ENCODE data around the gene PLA2G6. TPM values are rescaled to one million over a fixed set of nuclear protein-coding genes. Genes with fewer than 3 reads are reported as not detected.

PLA2G6 gene
- total RNA-seq, 2 experiments from 2014 or later = 94.6 to 103 TPM

GRCh38 chr22:38220653-38221386 lies 39.2 kb upstream of the PLA2G6 start:
- no peaks in the 10 kb centered on the region for H3K9me3 Mint-ChIP-seq
- H3K27me3 Mint-ChIP-seq = no peaks in the 10 kb centered on the region
- peaks cover 7% of the 10 kb centered on the region for H3K36me3 Mint-ChIP-seq
- peaks cover 7% of the 10 kb centered on the region for H3K4me1 Mint-ChIP-seq
- H3K27ac Mint-ChIP-seq = no peak overlapping the region
- POLR2A ChIA-PET = no interaction called here
- ATAC-seq (ENCODE audit: low read depth) (no peak), DNase-seq (no peak)
- no peak overlapping the region for H3K4me3 Mint-ChIP-seq

DNA sequence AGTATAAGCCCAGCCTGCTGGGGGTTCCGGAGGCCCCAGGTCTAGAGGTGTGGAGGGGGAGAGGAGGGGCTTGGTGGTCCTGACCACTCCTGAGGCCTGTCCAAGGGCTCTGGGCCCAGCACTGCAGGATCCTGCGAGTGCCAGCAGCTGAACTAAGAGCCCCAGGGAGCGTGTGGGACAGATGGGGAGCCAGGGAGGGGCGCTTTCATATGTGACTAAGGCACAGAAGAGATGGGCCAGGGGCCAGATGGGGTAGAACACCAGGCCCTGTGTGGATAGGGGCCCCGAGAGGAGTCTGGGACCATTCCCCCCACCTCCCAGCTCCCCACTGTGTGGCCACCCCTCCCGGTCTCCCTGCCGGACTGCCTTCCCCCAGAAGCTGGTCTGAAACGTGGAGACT lies 38.5 kb upstream of the PLA2G6 start:
- DNase-seq = no peak
- H3K36me3 Mint-ChIP-seq = peaks cover 7% of the 10 kb centered on the region
- no peak overlapping the region for H3K27ac Mint-ChIP-seq
- no peak overlapping the region for H3K4me3 Mint-ChIP-seq
- peaks cover 7% of the 10 kb centered on the region for H3K4me1 Mint-ChIP-seq
- ATAC-seq (ENCODE audit: low read depth) = no peak
- H3K27me3 Mint-ChIP-seq = no peaks in the 10 kb centered on the region
- POLR2A ChIA-PET = no interaction called here
- no peaks in the 10 kb centered on the region for H3K9me3 Mint-ChIP-seq

- POLR2A ChIA-PET = interaction anchor here (0.5 kb wide), 1 partner anchor 13 kb away, joined by 4 read pairs; no protein-coding TSS in a partner anchor
Measured at GRCh38 chr22:38219632-38220031, 38.0 kb upstream of the PLA2G6 start.

GRCh38 chr22:38218661-38219622 lies 37.3 kb upstream of the PLA2G6 start:
- H3K9me3 Mint-ChIP-seq = no peaks in the 10 kb centered on the region
- POLR2A ChIA-PET = interaction anchor here (0.5 kb wide), 1 partner anchor 13 kb away, joined by 4 read pairs; no protein-coding TSS in a partner anchor
- peaks cover 7% of the 10 kb centered on the region for H3K36me3 Mint-ChIP-seq
- H3K4me3 Mint-ChIP-seq = no peak overlapping the region
- no peaks in the 10 kb centered on the region for H3K27me3 Mint-ChIP-seq
- no peak overlapping the region for H3K27ac Mint-ChIP-seq
- H3K4me1 Mint-ChIP-seq = peaks cover 7% of the 10 kb centered on the region
- no peak for ATAC-seq (ENCODE audit: low read depth)
- no peak for DNase-seq

More at GRCh38 chr22:38219632-38220031, 38.0 kb upstream of the PLA2G6 start:
- Mint-ChIP-seq H3K9me3 (no peaks in the 10 kb centered on the region), H3K4me3 (no peak overlapping the region), H3K27ac (no peak overlapping the region), H3K36me3 (peaks cover 7% of the 10 kb centered on the region), H3K27me3 (no peaks in the 10 kb centered on the region), H3K4me1 (peaks cover 7% of the 10 kb centered on the region)
- DNase-seq (no peak), ATAC-seq (ENCODE audit: low read depth) (no peak)

DNA sequence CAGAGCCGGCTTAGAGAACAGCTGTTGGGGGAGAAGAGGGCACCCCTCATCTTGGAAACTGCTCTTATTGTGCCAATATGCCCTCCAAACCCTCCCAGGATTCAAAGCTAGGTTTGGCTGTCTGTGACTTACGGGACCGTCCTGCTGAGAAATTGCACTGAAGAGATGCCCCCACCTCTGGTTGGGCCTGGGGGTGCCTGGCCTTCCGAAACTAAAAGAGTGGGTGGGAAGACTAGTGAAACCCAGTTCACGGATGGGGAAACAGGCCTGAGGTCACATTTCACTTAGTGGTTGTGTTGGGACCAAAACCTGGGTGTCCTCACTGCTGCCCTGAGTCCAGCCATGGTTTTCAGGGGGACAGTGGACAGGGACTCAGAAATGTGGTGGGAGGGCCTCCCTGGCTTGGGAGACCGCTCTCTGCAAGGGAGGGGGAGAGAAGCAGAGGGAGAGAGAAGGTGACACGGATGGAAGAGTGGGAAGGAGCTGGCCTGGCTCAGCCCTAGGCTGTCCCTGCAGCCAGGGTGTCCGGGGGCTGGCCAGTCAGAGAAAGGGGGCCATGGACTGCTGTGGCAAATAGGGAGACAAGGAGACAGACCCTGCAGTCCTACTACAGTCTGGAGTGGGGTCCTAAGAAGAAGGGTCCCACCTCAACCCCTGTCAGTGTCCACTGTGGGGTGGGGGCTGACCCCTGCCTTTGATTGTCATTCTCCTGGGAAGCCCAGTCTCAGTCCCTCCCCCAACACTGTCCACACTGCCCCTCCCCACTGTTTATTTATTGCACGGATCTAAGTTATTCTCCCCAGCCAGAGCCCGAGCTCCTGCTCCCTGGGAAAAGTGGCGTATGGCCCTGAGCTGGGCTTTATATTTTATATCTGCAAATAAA lies 33.8 kb upstream of the PLA2G6 start:
- H3K4me3 Mint-ChIP-seq = peak overlapping the region; percentile 25
- POLR2A ChIA-PET = no interaction called here
- ATAC-seq (ENCODE audit: low read depth) = no peak

DNA sequence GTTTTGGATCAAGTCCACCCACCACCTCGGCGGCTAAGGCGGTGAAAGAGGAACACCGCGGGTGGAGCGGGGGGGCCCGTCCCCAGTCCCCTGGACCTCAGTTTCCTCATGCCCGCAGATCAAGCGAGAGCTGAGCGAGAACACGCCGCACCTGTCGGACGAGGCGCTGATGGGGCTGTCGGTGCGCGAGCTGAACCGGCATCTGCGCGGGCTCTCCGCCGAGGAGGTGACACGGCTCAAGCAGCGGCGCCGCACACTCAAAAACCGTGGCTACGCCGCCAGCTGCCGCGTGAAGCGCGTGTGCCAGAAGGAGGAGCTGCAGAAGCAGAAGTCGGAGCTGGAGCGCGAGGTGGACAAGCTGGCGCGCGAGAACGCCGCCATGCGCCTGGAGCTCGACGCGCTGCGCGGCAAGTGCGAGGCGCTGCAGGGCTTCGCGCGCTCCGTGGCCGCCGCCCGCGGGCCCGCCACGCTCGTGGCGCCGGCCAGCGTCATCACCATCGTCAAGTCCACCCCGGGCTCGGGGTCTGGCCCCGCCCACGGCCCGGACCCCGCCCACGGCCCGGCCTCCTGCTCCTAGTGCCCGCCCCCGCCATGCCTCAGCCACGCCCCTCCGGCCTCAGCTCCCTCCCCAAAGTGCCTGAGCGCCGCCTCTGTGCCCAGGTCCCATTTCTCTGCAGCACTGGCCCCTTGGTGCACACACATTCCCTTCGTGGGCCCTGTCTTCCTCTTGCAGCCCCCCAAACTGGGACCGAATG lies 32.8 kb upstream of the PLA2G6 start:
- peaks cover 15% of the 10 kb centered on the region for H3K4me1 Mint-ChIP-seq
- H3K4me3 Mint-ChIP-seq = peak overlapping the region; percentile 25
- H3K9me3 Mint-ChIP-seq = no peaks in the 10 kb centered on the region
- no peaks in the 10 kb centered on the region for H3K27me3 Mint-ChIP-seq
- H3K36me3 Mint-ChIP-seq = peaks cover 11% of the 10 kb centered on the region
- no peak overlapping the region for H3K27ac Mint-ChIP-seq
- ATAC-seq (ENCODE audit: low read depth) (peak; percentile 61), DNase-seq (peak; percentile 72)
- POLR2A ChIA-PET = interaction anchor here (0.6 kb wide), 1 partner anchor 1704 kb away, joined by 3 read pairs; no protein-coding TSS in a partner anchor

More for the DNA sequence above, 33.8 kb upstream of the PLA2G6 start:
- H3K27ac Mint-ChIP-seq = peak overlapping the region; percentile 38
- H3K36me3 Mint-ChIP-seq = peaks cover 11% of the 10 kb centered on the region
- H3K27me3 Mint-ChIP-seq = no peaks in the 10 kb centered on the region
- no peak for DNase-seq
- no peaks in the 10 kb centered on the region for H3K9me3 Mint-ChIP-seq
- H3K4me1 Mint-ChIP-seq = peaks cover 13% of the 10 kb centered on the region

DNA sequence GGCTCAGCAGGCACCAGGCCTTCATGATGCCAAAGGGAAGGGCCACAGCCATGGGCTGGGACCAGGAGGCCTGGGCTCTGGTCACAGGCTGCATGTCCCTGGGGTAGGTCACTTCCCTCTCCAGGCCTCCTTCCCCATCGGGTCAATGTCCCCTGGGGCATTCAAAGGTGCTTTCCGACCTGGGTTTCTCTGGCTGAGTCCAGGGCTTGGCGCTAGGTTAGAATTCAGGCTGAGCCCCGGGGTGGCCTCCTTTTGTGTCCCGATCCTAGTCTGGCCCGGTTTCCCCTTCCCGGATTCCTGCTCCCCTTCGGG lies 32.3 kb upstream of the PLA2G6 start:
- POLR2A ChIA-PET = interaction anchor here (0.6 kb wide), 1 partner anchor 1703 kb away, joined by 3 read pairs; no protein-coding TSS in a partner anchor
- Mint-ChIP-seq H3K27ac (no peak overlapping the region), H3K27me3 (no peaks in the 10 kb centered on the region), H3K36me3 (peaks cover 11% of the 10 kb centered on the region), H3K4me1 (peaks cover 12% of the 10 kb centered on the region), H3K4me3 (no peak overlapping the region), H3K9me3 (no peaks in the 10 kb centered on the region)
- no peak for ATAC-seq (ENCODE audit: low read depth)
- DNase-seq = no peak

DNA sequence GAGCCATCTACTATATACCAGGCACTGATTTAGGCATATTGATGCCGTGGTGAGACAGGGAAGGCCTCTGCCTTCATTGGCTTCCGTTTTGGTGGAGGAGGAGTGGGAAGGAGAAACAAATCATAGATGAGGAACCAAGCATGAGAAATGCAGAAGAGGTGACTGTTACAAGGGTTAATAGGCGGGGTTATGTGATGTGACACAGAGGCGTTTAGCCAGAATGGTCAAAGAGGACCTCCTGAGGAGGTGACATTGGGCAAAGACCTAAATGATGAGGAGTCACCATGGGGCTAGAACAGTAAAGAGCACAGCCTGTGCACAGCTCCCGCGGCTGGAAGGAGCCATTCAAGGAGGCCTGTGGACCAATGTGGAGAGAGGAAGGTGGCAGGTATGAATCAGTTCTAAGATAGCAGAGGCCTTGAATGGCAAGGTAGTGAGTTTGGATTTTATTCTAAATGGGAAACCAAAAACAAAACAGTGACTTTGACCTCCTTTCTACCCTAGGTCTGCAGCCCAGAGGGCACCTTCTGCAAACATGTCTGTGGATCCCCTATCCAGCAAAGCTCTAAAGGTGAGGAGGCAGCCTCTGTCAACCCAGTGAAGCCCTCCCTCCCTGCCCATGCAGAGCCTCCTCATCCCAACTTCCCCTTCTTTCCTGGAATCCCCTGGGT lies 31.8 kb upstream of the PLA2G6 start:
- POLR2A ChIA-PET = no interaction called here
- Mint-ChIP-seq H3K4me3 (no peak overlapping the region), H3K36me3 (peaks cover 11% of the 10 kb centered on the region), H3K4me1 (peaks cover 15% of the 10 kb centered on the region), H3K27ac (no peak overlapping the region), H3K9me3 (no peaks in the 10 kb centered on the region), H3K27me3 (no peaks in the 10 kb centered on the region)
- ATAC-seq (ENCODE audit: low read depth) (no peak), DNase-seq (no peak)

GRCh38 chr22:38212442-38212841 lies 30.8 kb upstream of the PLA2G6 start:
- POLR2A ChIA-PET = interaction anchor here (0.7 kb wide), 1 partner anchor 11 kb away, joined by 3 read pairs; the partner anchor contains the start of gene MAFF
- H3K9me3 Mint-ChIP-seq = no peaks in the 10 kb centered on the region
- peaks cover 14% of the 10 kb centered on the region for H3K4me1 Mint-ChIP-seq
- H3K27ac Mint-ChIP-seq = no peak overlapping the region
- no peak for ATAC-seq (ENCODE audit: low read depth)
- DNase-seq = no peak
- H3K27me3 Mint-ChIP-seq = no peaks in the 10 kb centered on the region
- H3K36me3 Mint-ChIP-seq = peaks cover 11% of the 10 kb centered on the region
- H3K4me3 Mint-ChIP-seq = no peak overlapping the region

- DNase-seq = no peak
- ATAC-seq (ENCODE audit: low read depth) = no peak
- Mint-ChIP-seq H3K36me3 (peaks cover 10% of the 10 kb centered on the region), H3K27ac (no peak overlapping the region), H3K4me3 (no peak overlapping the region), H3K9me3 (no peaks in the 10 kb centered on the region), H3K4me1 (peaks cover 14% of the 10 kb centered on the region), H3K27me3 (no peaks in the 10 kb centered on the region)
- POLR2A ChIA-PET = interaction anchor here (0.7 kb wide), 1 partner anchor 10 kb away, joined by 3 read pairs; the partner anchor contains the start of gene MAFF
Measured at GRCh38 chr22:38211556-38211955, 29.9 kb upstream of the PLA2G6 start.

DNA sequence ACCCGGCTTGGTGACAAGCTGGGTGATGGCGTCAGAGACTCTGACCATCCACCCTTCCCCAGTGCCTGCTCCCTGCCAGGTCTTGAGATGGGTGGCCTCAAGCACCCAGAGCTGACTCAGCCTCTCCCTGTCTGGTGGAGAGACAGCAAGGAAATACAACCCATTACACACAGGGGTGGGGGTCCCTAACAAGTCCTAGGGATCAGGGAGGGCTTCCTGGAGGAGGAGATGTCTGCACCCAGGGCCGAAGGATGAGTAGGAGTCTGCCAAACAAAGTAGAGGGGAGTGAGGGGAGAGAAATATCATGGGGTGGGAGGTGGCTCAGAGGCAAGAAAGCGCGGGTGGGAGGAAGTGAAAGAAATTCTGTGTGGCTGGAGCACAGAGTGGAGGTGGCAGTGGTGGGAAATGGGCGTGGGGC lies 26.9 kb upstream of the PLA2G6 start:
- peaks cover 30% of the 10 kb centered on the region for H3K4me1 Mint-ChIP-seq

DNA sequence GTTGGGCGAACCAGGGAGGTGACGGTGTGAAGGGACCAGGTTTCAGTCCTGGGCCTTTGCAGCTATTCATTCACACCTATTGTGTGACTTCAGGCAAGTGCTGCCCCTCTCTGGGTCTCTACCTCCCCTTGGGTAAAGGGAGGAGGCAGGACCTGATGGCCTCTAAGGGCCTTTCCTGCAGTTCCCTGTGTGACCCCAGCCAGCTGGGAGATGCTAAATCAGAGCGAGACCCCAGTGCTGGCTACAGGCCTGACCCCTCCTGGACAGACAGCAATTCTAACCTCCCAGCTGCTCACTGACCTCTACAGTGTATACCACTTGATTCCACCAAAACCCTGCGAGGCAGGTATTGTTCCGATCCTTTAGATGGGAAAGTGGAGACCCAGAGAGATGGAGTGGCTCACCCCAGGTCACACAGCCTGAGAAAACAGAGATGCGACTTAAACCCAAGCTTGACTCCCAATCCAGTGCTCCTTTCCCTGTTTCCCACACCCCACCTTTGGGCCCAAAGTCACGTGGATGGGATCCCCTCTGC lies 26.3 kb upstream of the PLA2G6 start:
- no peak for DNase-seq
- H3K27me3 Mint-ChIP-seq = no peaks in the 10 kb centered on the region

More for the DNA sequence above, 26.9 kb upstream of the PLA2G6 start:
- H3K36me3 Mint-ChIP-seq = peaks cover 9% of the 10 kb centered on the region
- no peaks in the 10 kb centered on the region for H3K27me3 Mint-ChIP-seq
- DNase-seq (no peak), ATAC-seq (ENCODE audit: low read depth) (no peak)
- H3K9me3 Mint-ChIP-seq = no peaks in the 10 kb centered on the region
- POLR2A ChIA-PET = no interaction called here
- H3K4me3 Mint-ChIP-seq = no peak overlapping the region
- no peak overlapping the region for H3K27ac Mint-ChIP-seq

More for the DNA sequence above, 26.3 kb upstream of the PLA2G6 start:
- POLR2A ChIA-PET = no interaction called here
- no peak for ATAC-seq (ENCODE audit: low read depth)
- Mint-ChIP-seq H3K36me3 (peaks cover 4% of the 10 kb centered on the region), H3K27ac (no peak overlapping the region), H3K4me3 (no peak overlapping the region), H3K4me1 (peaks cover 28% of the 10 kb centered on the region), H3K9me3 (no peaks in the 10 kb centered on the region)

All from activated naive CD8-positive, alpha-beta T cell treated with anti-CD3 and anti-CD28 coated beads, Interleukin-2, amount 10 ng/mL, durations not matched to agents 7 days and 5 days (primary cell).